ENCODE data around the gene SPARC. TPM values are rescaled to one million over a fixed set of nuclear protein-coding genes. Genes with fewer than 3 reads are reported as not detected.
A peak's percentile ranks its signal among the peaks of the same experiment; 100 is the strongest.

The SPARC gene
- total RNA-seq, 1 experiment from 2014 or later: 418 TPM

GRCh38 chr5:151721812-151722391, 35.2 kb upstream of the SPARC start:
- POLR2A ChIA-PET: no interaction called here
- Mint-ChIP-seq H3K4me1 (peaks cover 15% of the 10 kb centered on the region), H3K36me3 (peaks cover 5% of the 10 kb centered on the region; the same call in 1 of the 2 replicates), H3K27me3 (ENCODE audit: low read depth) (peaks cover 3% of the 10 kb centered on the region; the same call in 1 of the 2 replicates), H3K27ac (no peak overlapping the region), H3K9me3 (peaks cover 8% of the 10 kb centered on the region), H3K4me3 (no peak overlapping the region)
- no peak for TF ChIP-seq E2F1 (CRISPR knock-in tag; IDR thresholded peaks at IDR 0.05)
- TF ChIP-seq ZNF671 (CRISPR knock-in tag; IDR thresholded peaks at IDR 0.05): no peak
- no peak for TF ChIP-seq ZNF317 (CRISPR knock-in tag; IDR thresholded peaks at IDR 0.05; ENCODE audit: borderline replicate concordance, low read depth)
- no peak for TF ChIP-seq SOX15 (CRISPR knock-in tag; IDR thresholded peaks at IDR 0.05)
- no peak for TF ChIP-seq IRF1 (CRISPR knock-in tag; IDR thresholded peaks at IDR 0.05)
- no peak for TF ChIP-seq ZNF532 (CRISPR knock-in tag; IDR thresholded peaks at IDR 0.05; ENCODE audit: borderline replicate concordance)
- TF ChIP-seq E2F5 (CRISPR knock-in tag; IDR thresholded peaks at IDR 0.05): no peak
- TF ChIP-seq OVOL2 (CRISPR knock-in tag; IDR thresholded peaks at IDR 0.05; ENCODE audit: borderline replicate concordance): no peak
- TF ChIP-seq IRF2 (CRISPR knock-in tag; IDR thresholded peaks at IDR 0.05; ENCODE audit: borderline replicate concordance, low read depth): no peak
- TF ChIP-seq, protein P1, sequence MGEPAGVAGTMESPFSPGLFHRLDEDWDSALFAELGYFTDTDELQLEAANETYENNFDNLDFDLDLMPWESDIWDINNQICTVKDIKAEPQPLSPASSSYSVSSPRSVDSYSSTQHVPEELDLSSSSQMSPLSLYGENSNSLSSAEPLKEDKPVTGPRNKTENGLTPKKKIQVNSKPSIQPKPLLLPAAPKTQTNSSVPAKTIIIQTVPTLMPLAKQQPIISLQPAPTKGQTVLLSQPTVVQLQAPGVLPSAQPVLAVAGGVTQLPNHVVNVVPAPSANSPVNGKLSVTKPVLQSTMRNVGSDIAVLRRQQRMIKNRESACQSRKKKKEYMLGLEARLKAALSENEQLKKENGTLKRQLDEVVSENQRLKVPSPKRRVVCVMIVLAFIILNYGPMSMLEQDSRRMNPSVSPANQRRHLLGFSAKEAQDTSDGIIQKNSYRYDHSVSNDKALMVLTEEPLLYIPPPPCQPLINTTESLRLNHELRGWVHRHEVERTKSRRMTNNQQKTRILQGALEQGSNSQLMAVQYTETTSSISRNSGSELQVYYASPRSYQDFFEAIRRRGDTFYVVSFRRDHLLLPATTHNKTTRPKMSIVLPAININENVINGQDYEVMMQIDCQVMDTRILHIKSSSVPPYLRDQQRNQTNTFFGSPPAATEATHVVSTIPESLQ (CRISPR knock-in tag; IDR thresholded peaks at IDR 0.05): no peak
- no peak for TF ChIP-seq SP1 (CRISPR knock-in tag; conservative IDR thresholded peaks at IDR 0.05)
- TF ChIP-seq ZNF423 (CRISPR knock-in tag; IDR thresholded peaks at IDR 0.05): no peak
- TF ChIP-seq ZMAT4 (CRISPR knock-in tag; IDR thresholded peaks at IDR 0.05): no peak
- TF ChIP-seq, protein P2, sequence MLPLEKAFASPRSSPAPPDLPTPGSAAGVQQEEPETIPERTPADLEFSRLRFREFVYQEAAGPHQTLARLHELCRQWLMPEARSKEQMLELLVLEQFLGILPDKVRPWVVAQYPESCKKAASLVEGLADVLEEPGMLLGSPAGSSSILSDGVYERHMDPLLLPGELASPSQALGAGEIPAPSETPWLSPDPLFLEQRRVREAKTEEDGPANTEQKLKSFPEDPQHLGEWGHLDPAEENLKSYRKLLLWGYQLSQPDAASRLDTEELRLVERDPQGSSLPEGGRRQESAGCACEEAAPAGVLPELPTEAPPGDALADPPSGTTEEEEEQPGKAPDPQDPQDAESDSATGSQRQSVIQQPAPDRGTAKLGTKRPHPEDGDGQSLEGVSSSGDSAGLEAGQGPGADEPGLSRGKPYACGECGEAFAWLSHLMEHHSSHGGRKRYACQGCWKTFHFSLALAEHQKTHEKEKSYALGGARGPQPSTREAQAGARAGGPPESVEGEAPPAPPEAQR (CRISPR knock-in tag; IDR thresholded peaks at IDR 0.05): no peak
- TF ChIP-seq, protein P3, sequence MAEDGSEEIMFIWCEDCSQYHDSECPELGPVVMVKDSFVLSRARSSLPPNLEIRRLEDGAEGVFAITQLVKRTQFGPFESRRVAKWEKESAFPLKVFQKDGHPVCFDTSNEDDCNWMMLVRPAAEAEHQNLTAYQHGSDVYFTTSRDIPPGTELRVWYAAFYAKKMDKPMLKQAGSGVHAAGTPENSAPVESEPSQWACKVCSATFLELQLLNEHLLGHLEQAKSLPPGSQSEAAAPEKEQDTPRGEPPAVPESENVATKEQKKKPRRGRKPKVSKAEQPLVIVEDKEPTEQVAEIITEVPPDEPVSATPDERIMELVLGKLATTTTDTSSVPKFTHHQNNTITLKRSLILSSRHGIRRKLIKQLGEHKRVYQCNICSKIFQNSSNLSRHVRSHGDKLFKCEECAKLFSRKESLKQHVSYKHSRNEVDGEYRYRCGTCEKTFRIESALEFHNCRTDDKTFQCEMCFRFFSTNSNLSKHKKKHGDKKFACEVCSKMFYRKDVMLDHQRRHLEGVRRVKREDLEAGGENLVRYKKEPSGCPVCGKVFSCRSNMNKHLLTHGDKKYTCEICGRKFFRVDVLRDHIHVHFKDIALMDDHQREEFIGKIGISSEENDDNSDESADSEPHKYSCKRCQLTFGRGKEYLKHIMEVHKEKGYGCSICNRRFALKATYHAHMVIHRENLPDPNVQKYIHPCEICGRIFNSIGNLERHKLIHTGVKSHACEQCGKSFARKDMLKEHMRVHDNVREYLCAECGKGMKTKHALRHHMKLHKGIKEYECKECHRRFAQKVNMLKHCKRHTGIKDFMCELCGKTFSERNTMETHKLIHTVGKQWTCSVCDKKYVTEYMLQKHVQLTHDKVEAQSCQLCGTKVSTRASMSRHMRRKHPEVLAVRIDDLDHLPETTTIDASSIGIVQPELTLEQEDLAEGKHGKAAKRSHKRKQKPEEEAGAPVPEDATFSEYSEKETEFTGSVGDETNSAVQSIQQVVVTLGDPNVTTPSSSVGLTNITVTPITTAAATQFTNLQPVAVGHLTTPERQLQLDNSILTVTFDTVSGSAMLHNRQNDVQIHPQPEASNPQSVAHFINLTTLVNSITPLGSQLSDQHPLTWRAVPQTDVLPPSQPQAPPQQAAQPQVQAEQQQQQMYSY (CRISPR knock-in tag; IDR thresholded peaks at IDR 0.05): no peak
- TF ChIP-seq, protein P4, sequence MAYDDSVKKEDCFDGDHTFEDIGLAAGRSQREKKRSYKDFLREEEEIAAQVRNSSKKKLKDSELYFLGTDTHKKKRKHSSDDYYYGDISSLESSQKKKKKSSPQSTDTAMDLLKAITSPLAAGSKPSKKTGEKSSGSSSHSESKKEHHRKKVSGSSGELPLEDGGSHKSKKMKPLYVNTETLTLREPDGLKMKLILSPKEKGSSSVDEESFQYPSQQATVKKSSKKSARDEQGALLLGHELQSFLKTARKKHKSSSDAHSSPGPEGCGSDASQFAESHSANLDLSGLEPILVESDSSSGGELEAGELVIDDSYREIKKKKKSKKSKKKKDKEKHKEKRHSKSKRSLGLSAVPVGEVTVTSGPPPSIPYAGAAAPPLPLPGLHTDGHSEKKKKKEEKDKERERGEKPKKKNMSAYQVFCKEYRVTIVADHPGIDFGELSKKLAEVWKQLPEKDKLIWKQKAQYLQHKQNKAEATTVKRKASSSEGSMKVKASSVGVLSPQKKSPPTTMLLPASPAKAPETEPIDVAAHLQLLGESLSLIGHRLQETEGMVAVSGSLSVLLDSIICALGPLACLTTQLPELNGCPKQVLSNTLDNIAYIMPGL (CRISPR knock-in tag; IDR thresholded peaks at IDR 0.05): no peak
- DNase-seq (ENCODE audit: low spot score) (no peak), ATAC-seq (peak; percentile 57; the same call in 1 of the 2 replicates)
- CTCF ChIA-PET: interaction anchor here (0.6 to 3.0 kb wide), 5 partner anchors 18 to 63 kb away, joined by 3 to 31 read pairs (median 4); partner anchors contain the start of genes G3BP1 and SPARC
